UCSD-AML1 (cell line): ENCODE results near the gene LAMA3.

Source experiments
- DNase-seq: peaks from one replicate; lab custom pipeline; 2025; ENCODE audit not compliant: unreplicated experiment; lab: John Stamatoyannopoulos, UW

The LAMA3 gene

DNA sequence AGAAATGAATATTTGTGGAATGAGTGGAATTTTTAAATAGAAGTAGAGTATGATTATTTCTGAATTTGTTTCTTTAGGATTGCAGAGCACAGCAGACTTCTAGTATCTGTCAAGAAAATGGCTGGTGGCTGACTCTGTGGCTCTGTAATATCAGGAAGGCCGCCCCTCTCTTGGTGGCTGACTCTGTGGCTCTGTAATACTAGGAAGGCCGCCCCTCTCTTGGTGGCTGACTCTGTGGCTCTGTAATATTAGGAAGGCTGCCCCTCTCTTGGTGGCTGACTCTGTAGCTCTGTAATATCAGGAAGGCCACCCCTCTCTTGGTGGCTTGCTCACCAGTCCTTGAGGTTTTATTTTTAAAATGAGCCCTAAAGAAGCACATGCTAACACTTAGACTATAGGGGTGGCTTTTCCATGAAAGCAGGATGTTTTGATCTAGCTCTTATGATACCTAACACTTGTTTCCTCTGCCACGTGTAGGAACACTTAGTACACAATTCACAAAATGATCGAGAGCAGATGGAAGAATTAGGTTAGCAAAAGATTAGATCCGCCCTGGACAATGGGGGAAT is 240.2 kb downstream of the LAMA3 start:
- DNase-seq: no peak

DNA sequence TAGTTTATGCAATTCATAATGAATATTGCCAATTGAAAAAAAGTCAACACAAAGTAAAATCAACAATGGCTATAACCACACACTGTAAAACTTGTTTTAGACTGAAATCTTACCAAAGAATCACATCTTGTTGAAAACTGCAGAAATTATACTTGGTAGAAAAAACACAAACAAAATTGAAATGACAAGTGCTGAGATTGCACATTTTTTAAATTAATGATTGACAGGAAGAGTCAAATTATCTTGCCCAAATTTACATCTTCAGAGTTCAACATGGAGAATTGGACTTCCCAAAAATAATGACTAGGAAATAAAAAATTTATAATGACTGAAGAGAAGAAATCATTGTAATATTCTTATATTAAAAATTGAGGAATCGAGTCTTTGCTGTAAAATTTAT is 240.7 kb downstream of the LAMA3 start:
- no peak for DNase-seq

DNA sequence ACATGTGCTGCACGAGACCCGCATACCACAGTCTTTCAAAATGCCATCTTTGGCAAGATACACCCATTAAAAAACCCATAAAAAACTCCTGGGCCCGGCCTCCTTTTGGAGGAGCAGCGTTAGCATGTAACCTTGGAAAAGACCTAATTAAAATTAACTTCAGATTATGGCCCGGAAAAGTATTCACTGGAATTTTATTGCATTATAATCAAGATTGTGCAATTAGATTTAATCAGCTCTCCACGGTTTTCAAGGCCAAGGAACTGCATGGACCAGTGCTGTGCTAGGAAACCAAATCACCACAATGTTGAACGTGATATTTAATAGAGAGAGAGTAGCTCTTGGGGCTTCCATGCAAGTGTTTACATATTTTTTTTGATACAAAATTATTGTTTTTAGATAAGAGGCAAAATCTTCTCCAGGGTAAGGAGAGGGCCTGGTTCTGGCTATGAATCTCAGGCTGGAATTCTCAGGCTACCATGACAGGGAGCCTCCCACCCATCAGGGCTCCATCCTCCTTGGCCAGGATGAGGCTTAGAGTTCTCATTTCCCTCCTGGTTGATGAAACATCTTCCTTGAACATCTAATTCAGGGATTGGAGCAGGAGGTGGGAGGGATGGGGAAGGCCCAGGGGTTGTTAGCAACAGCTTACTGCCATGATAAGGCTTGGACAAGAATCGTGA is 243.3 kb downstream of the LAMA3 start:
- no peak for DNase-seq

DNA sequence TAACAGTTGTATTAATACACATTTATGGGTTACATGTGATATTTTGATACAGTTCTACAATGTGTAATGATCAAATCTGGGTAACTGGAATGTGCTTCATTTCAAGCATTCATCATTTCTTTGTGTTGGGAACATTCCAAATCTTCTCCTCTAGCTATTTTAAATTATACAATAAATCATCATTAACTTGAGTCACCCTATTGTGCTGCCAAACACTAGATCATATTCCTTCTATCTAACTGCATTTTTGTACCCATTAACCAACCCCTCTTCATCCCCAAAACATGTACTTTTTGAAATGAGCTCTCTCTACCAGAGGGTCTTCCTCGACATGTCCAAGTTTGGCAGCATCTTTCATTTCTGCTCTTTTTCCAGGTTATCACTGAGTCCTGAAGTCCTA is 244.2 kb downstream of the LAMA3 start:
- DNase-seq: no peak

DNA sequence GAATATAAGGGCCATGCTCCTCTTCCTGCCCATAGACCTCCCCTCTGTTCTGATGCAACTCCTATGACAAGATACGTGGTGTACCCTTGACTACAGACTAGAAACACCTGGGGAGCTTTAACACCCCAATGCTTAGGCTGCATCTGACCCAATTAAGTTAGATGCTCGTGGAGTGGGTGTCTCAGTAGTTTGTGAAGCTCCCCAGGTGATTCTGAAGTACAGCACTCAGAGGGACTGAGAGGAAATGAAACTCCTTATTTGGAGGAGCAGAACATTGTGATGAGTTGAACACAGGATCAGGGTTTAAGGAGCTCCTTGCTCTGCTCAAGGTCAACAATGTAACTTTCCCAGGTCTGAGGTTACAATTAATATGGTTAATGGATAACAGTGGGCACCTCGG is 245.0 kb downstream of the LAMA3 start:
- no peak for DNase-seq

DNA sequence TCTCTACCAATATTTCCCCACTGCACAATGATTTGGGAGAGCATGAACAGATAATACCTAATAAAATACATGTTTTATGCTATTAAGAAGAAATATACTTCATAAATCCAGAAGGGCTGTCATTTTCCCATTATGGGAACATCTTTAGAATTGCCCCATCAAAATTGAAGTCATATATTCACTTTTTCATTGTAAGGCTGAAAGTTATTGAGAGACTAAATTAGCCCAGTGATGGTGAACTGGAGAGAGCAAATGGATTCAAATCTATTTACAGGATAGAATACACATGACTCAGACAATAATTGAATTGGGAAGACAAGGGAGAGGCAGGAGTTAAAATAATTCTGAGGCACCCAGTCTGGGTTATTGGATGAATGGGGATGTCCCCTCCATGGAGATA is 245.6 kb downstream of the LAMA3 start:
- no peak for DNase-seq

DNA sequence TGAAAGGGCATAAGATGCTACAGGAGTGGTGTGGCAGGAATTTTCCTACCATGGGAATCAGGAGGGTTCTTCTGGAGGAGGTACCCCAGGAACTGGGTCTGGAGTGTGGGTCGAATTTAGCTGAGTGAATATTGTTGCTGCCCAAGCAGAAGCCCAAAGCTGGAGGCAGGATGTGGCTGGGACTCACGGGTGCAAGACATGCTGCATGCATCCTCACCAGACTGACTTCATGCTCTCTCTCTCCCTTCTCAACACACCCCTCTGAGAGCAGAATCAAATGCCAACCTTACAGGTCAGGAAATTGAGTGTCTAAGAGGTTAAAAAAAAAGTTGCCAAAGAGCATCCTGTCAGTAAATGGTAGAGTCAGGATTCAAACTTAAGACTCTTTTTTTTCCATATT is 246.6 kb downstream of the LAMA3 start:
- no peak for DNase-seq

DNA sequence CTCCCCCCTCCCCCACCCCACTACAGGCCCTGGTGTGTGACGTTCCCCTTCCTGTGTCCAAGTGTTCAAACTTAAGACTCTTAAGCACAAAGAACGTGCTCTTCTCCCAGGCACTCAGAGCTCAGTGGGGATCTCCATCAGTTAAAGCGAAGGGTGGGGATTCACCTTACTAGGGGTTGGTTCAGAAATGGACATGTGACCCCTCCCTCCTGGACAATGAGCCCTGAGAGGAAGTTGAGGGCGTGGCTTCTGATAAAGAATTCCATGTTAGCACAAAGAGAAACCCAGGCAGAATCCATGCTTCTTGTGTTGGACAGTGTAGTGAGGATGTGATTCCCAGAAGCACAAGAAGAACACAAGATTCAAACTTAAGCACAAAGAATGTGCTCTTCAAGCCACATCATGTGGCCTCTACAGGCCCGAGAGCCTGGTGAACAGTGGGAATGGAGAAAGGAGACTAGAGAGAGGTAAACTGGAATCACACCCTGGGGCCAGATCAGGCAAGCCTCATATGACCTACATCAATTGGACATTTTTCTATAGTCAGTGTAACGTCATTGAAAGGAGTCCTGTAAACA is 247.2 kb downstream of the LAMA3 start:
- no peak for DNase-seq

DNA sequence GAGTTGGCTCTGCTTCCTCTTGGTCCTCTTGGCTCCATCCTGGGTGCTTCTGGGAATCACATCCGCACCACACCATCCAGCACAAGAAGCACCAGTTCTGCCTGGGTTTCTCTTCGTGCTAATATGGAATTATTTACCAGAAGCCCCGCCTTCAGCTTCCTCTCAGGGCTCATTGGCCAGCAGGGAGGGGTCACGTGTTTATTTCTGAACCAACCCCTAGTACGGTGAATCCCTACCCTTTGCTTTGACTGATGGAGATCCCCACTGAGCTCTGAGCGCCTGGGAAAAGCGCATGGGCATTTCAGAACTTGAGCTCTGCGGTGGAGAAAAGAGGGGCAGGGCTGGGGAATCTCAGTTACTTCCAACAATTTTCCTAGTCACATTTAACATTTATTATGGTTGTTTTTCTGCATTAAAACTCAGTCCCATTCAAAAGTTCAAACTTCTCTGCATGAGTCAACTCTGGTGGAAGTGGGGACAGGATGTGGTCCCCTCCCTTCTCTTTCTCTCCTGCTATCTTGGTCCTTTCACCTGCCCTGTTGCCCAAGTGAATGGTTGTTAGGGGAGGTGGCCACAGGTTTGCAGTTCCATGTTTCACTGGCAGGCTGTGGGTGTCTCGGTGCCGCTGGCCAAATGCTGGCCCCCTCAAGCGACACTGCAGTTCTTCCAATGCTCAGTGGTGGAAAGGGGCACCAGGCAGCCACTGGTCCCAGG is 248.9 kb downstream of the LAMA3 start:
- no peak for DNase-seq

DNA sequence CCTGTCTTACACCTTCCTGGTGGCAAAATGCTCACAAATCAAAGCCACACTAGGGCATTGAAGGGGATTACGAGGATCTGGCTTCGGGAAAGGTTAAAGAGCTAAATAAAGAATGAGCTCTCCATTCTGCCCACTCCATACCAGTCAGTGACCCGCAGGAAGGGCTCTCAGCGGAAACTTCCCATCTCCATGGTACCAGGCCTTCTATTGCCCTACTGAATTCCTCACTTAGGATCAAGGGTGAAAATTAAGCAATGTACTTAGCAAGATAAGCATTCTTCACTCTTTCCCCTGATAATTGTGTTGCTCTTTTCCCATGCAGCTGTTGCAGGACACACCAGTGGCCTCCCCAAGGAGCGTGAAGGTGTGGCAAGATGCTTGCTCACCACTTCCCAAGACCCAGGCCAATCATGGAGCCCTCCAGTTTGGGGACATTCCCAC is 249.7 kb downstream of the LAMA3 start:
- no peak for DNase-seq

DNA sequence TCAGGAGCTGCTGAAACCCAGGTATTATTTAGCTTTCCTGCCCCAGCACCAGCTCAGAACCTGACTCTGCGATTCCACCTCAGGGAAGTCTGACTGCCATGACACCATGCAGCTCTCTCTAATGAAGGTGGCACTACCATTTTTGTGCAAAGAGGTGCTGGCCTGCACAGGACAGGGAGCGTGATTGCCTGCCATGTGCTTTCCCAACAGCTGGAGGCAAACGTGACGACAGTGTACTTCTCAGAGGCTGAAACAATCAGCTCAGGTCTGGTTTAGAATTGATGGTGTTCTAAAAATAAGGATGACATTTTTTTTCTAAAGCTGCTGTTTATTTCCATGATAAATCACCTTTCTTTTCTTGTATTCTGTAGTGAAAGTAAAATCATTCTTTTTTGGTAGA is 250.1 kb downstream of the LAMA3 start:
- no peak for DNase-seq

DNA sequence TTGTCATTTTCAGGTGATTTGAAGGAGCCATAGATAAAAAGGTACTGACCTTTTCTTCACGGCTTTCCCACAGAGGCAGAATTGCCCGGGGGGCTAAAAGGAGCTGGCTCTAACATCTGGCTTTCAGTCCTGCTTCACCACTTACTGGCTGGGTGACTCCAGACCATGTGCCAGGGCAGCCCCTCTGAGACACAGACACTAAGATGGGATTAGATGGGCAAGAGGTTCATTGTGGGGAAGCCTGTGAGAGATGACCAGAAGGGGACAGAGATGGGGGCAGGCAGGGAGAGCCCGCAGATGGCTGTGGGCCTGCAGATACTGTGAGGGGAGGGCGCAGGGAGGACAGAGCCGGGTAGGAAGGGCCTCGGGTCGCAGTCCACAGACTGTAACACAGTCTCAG is 250.6 kb downstream of the LAMA3 start:
- DNase-seq: no peak

DNA sequence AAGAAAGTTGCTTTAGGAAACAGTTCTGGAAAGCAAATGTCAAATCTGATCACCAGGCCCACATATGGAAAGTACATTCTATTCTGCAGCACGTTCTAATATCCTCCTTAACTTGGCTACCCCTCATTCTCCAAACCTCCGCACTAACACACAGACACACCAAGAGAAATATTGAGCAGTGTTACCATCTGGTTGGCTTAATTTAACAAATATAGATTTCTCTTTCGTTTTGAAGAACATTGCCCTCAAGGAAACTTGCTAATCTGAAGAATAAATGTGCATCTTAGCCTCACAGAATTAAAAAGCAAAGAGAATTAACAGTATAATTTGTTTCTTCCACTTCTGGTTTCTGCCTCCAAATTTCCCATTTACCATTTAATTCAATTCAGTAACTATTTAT is 252.5 kb downstream of the LAMA3 start:
- DNase-seq: no peak

DNA sequence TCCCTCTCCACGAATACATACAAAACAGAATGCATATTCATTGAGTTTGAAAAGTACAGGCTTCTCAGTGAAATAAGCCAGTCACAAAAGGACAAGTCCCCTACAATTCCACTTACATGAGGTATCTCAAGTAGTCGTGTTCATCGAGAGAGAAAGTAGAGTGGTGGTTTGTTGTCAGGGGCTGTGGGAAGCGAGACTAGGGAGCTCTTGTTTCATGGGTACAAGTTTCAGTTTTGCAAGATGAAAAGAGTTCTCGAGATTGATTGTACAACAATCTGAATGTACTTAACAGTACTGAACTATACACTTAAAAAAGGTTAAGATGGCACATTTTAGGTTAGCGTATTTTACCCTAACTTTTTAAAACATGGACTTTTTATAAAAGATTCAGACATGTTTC is 253.9 kb downstream of the LAMA3 start:
- DNase-seq: no peak

DNA sequence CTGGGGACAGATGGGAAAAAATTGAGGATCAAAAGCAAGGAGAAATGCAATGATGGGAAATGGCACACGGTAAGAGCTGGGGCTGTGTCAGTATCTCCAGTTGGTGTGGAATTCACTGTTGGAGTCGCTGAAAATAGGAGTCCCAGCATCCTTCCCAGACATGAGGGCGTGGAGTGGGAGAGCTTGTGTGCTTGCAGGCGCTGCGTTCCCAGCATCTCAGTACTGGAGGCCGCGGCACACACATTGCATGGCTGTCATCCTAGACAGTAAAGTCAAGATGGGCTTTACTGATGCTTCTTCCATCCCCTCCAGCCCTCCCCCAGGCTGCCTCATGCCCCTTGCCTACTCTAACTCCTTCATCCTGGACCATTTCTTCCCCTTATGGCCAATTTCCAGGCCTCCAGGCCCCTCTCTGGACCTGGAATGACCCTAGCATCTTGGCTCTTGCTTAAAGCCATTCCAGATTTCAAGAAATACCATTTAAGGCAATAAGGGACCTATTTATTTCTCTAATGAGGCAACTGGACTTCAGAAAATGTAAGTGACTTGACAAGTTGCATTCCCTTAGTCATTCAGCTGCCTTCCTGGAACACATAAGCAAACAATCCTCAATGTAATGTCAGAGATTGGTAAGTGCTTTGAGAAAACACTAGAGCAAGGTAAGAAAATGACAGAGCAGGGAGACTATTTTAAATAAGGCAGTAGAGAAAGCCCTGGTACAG is 254.8 kb downstream of the LAMA3 start:
- no peak for DNase-seq

DNA sequence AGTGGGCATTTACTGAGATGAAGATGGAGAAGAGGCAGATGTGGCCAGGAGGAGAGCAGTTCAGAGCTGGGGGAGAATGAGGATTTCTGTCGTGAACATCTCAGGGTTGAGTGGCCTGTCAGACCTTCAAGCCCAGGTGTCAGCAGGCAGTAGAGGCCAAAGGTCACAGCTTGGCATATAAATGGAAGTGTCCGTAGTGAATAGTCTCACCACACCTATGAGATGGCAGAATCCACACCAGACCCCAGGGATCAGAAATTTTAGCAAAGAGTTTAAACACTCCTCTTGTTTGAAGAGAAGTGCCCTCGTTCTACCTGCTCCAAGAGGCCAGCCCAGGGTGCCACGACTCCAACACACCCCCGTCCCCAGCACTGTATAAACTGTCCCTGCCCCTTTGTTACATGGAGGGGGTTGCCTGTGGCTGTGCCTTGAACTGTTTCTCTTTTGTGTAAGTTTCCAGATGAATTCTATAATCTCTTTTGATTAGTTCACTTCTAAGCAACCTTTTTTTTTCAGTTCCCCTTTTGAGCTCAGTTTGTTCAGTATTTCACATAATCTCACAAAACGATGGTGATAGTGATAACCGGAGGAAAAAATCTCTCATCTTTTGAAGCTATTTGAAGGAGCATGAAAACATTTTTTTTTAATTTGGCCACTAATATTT is 256.3 kb downstream of the LAMA3 start:
- no peak for DNase-seq

DNA sequence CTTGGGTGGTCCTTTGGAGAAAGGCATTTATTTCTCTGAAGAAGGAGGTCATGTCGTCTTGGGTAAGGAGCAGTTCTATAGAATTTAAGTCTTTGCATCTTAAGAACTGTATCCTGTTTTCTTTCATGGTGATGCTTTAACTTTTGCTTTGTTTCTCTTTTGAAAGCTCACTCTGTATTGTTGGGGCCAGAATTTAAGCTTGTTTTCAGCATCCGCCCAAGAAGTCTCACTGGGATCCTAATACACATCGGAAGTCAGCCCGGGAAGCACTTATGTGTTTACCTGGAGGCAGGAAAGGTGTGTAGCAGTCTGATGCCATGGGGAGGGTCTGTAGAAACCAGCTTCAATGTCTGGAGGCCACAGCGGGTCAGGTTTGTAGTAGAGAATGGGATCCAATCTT is 260.6 kb downstream of the LAMA3 start:
- DNase-seq: no peak

DNA sequence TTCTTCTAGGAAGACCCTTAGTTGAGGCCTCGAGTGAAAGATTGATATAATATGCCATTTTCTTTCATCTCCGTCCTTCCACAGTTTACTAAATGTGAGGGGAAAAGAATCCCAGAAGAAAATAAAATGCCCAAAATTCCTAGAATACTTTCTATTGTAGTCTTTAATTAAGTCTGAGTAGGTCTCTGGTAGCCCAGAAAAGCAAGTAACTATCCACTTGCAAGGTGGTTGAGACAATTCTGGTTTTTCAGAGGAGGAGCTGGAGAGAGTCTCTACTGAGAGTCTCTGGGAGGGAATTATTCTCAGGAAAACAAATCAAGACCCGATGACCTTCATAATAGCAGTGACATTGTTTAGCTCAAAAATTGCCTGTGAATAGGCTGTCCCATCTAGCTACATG is 261.4 kb downstream of the LAMA3 start:
- no peak for DNase-seq

DNA sequence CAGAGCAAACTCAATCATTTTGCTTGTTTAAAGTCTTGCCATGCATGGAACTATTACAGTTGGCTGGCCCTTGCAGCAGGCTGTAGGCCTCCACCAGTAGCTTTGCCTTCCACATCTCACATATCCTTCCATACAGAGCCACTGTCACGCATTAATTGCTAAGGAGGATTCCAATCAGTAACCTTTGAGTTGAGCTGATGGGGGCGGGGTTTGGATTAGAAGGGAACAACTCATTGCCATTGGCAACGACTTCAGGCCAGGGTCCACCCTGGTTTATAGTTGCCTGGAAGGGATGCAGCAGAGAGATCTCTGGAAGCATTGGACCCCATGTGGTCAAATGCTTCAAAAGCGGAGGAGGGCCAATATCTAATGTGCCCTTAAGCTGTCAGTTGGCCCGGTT is 262.0 kb downstream of the LAMA3 start:
- DNase-seq: no peak

DNA sequence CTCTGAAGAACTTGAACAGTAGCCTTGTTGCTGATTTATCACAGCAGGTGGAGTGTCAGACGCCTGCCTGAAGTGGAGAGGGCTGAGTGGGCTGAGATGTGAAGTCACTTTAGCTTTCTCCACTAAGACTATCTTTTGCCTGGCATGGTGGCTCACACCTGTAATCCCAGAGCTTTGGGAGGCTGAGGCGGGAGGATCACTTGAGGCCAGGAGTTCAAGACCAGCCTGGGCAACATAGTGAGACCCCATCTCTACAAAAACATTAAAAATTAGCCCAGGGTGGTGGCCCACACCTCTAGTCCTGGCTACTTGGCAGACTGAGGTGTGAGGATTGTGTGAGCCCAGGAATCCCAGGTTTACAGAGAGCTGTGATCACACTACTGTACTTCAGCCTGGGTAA is 264.7 kb downstream of the LAMA3 start:
- DNase-seq: no peak

DNA sequence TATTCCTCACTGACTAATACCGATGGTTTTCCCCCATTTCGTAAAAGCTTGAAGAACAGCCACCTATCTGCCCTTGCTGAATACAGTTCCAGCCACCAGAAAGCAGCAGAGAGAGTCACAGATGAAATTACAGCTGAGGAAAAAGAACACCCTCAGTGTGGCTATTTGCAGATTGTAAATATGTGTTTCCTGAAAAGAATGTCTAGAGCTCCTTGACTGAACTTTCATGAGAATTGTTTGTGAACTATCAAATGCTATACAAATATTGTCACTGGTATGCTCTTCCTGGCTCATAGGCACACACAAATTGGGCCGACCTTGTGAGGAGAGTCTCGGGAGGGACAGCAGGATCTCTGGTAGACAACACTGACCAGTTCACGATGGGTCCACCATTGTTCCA is 267.2 kb downstream of the LAMA3 start:
- no peak for DNase-seq
